Effector memory CD4-positive, alpha-beta T cell (primary cell): ENCODE data around the gene TSPAN9.

ENCODE experiments used
- DNase-seq, 3 donors: peaks; one replicate each; pipeline ENCODE4 v3.0.0-alpha.2; 2020
- H3K27ac ChIP-seq: 2 replicates; pipeline ENCODE4 v1.7.0; 2013; ENCODE audit warnings: mild to moderate bottlenecking, low read length, moderate library complexity; ENCODE audit not compliant: insufficient read depth, poor library complexity, severe bottlenecking
- H3K27me3 ChIP-seq: replicated peaks from 2 replicates; pipeline ENCODE4 v1.7.0; 2013; ENCODE audit warnings: mild to moderate bottlenecking, low read length; ENCODE audit not compliant: insufficient read depth, control insufficient read depth, poor library complexity, severe bottlenecking
- H3K36me3 ChIP-seq: 2 replicates; pipeline ENCODE4 v1.7.0; 2013; ENCODE audit warnings: mild to moderate bottlenecking, low read length, moderate library complexity; ENCODE audit not compliant: control insufficient read depth, insufficient read depth
- H3K4me1 ChIP-seq: 2 replicates; pipeline ENCODE4 v1.7.0; 2013; ENCODE audit warnings: low read length, mild to moderate bottlenecking; ENCODE audit not compliant: control insufficient read depth, insufficient read depth, poor library complexity, severe bottlenecking
- H3K4me3 ChIP-seq: 2 replicates; pipeline ENCODE4 v1.7.0; 2013; ENCODE audit warnings: low read length, low read depth, mild to moderate bottlenecking; ENCODE audit not compliant: insufficient read depth, poor library complexity, severe bottlenecking
- H3K9me3 ChIP-seq: 2 replicates; pipeline ENCODE4 v1.7.0; 2013; ENCODE audit warnings: mild to moderate bottlenecking, low read length, moderate library complexity; ENCODE audit not compliant: control insufficient read depth

TSPAN9 gene

GRCh38 chr12:3309805-3310204 is 232.6 kb downstream of the TSPAN9 start:
- no peak for DNase-seq
- Histone ChIP-seq H3K4me3 (no peak overlapping the region), H3K9me3 (no peaks in the 10 kb centered on the region), H3K27ac (no peak overlapping the region), H3K4me1 (no peaks in the 10 kb centered on the region), H3K27me3 (no peaks in the 10 kb centered on the region), H3K36me3 (no peaks in the 10 kb centered on the region)

GRCh38 chr12:3310271-3311026 is 233.3 kb downstream of the TSPAN9 start:
- H3K27me3 ChIP-seq, result no peaks in the 10 kb centered on the region
- H3K4me1 ChIP-seq, result no peaks in the 10 kb centered on the region
- H3K4me3 ChIP-seq, result no peak overlapping the region

GRCh38 chr12:3311027-3311402 is 233.8 kb downstream of the TSPAN9 start:
- Histone ChIP-seq H3K36me3 (no peaks in the 10 kb centered on the region), H3K4me3 (no peak overlapping the region), H3K27me3 (no peaks in the 10 kb centered on the region), H3K4me1 (no peaks in the 10 kb centered on the region), H3K27ac (no peak overlapping the region), H3K9me3 (no peaks in the 10 kb centered on the region)
- no peak for DNase-seq

More at GRCh38 chr12:3310271-3311026, 233.3 kb downstream of the TSPAN9 start:
- Histone ChIP-seq H3K36me3 (no peaks in the 10 kb centered on the region), H3K27ac (no peak overlapping the region), H3K9me3 (no peaks in the 10 kb centered on the region)
- DNase-seq, result no peak

GRCh38 chr12:3311491-3312103 is 234.4 kb downstream of the TSPAN9 start:
- Histone ChIP-seq H3K4me1 (no peaks in the 10 kb centered on the region), H3K27ac (no peak overlapping the region), H3K27me3 (no peaks in the 10 kb centered on the region), H3K9me3 (no peaks in the 10 kb centered on the region), H3K36me3 (no peaks in the 10 kb centered on the region), H3K4me3 (no peak overlapping the region)
- no peak for DNase-seq

- H3K9me3 ChIP-seq, result no peaks in the 10 kb centered on the region
- H3K27ac ChIP-seq, result no peak overlapping the region
- H3K4me3 ChIP-seq, result no peak overlapping the region
- no peaks in the 10 kb centered on the region for H3K27me3 ChIP-seq
- no peaks in the 10 kb centered on the region for H3K36me3 ChIP-seq
- DNase-seq, result no peak
- no peaks in the 10 kb centered on the region for H3K4me1 ChIP-seq
These were observed 235.9 kb downstream of the TSPAN9 start for GRCh38 chr12:3313066-3313465.

- Histone ChIP-seq H3K27ac (no peak overlapping the region), H3K9me3 (no peaks in the 10 kb centered on the region), H3K27me3 (no peaks in the 10 kb centered on the region), H3K4me3 (no peak overlapping the region), H3K4me1 (no peaks in the 10 kb centered on the region), H3K36me3 (no peaks in the 10 kb centered on the region)
- DNase-seq, result no peak
These were observed 236.8 kb downstream of the TSPAN9 start for GRCh38 chr12:3313675-3314663.

- H3K27me3 ChIP-seq, result no peaks in the 10 kb centered on the region
- no peak overlapping the region for H3K27ac ChIP-seq
- no peak overlapping the region for H3K4me3 ChIP-seq
- no peaks in the 10 kb centered on the region for H3K4me1 ChIP-seq
- no peak for DNase-seq
- no peaks in the 10 kb centered on the region for H3K36me3 ChIP-seq
- no peaks in the 10 kb centered on the region for H3K9me3 ChIP-seq
These were observed 238.1 kb downstream of the TSPAN9 start for GRCh38 chr12:3315201-3315661.

- no peaks in the 10 kb centered on the region for H3K9me3 ChIP-seq
- no peak overlapping the region for H3K4me3 ChIP-seq
- H3K27ac ChIP-seq, result no peak overlapping the region
- no peaks in the 10 kb centered on the region for H3K4me1 ChIP-seq
- no peak for DNase-seq
- H3K27me3 ChIP-seq, result no peaks in the 10 kb centered on the region
- no peaks in the 10 kb centered on the region for H3K36me3 ChIP-seq
These were observed 239.7 kb downstream of the TSPAN9 start for GRCh38 chr12:3316776-3317480.

- no peak for DNase-seq
- Histone ChIP-seq H3K9me3 (no peaks in the 10 kb centered on the region), H3K27ac (no peak overlapping the region), H3K4me3 (no peak overlapping the region), H3K27me3 (no peaks in the 10 kb centered on the region), H3K36me3 (no peaks in the 10 kb centered on the region), H3K4me1 (no peaks in the 10 kb centered on the region)
These were observed 240.3 kb downstream of the TSPAN9 start for GRCh38 chr12:3317481-3317815.
